ENCODE data around the gene HORMAD1.
A peak's percentile ranks its signal among the peaks of the same experiment; 100 is the strongest.
"Not testable (repeated sequence)": the region's sequence is repeated elsewhere in the genome, so short reads cannot be mapped to it uniquely, and the experiment has no call there.

The HORMAD1 gene

GRCh38 chr1:150696995-150697927, 23.4 kb downstream of the HORMAD1 start, which contains the start of gene GOLPH3L:
Gene GOLPH3L, minus strand, starts transcription at chr1:150697154. Its CDS starts 2,316 bp downstream, at chr1:150694838.
- DNase-seq: peak; percentile 94

DNA sequence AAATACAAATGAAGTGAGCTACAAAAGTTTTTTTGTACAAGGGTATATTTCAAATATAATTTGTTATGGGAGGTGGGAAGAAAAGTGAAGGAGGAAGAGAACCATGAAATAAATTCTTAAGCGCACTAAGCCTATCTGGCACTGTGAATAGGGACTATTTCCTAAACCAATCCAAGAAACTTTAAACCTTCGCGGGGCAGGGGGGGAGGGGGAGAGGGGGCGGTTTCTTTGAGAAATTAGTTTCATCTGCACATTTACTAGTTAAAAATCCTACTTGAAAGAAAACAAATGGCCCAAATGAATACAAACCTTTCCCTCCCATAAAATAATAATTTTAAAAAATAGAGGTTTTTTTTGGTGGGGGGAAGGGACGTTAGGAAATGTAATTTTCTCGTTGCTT, 24.1 kb downstream of the HORMAD1 start:
- no peak for DNase-seq

- no peak for DNase-seq
Observed at GRCh38 chr1:150696162-150696561, 24.5 kb downstream of the HORMAD1 start.

DNA sequence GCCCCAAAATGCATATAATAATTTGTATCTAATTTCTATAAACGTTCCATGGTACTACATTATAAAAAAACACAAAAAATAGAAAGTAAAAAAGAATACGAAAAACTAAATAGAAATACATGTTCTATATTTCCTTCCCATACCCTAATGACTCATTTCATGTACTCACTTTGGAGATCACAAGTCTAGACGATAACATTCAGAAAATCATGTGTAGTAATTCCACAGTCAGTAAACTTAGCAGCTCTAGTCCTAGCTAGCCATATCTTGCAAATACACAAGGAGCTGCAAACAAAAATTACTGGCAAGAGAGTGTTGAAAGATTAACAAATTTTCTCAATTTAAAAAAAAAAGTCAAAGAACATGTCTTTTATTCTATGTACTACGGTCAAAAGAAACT, 25.1 kb downstream of the HORMAD1 start:
- DNase-seq: no peak

DNA sequence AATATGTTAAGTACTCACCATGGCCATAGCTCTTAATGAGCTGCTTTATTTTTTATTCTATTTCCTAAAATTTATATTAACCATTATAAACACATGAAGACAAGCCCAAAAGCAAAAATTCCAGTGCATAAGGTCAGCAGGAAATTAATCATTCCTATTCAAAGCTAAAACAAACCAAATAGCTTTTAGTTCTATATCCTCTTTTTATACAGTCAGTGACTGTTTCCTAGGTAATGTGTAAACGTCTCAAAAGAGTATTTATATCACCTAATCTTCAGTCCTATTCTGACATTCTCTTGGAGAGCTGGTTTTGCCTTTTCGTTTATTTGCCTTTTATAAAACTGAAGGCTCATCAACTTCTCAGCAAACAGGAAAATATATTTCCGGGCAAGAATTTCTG, 28.0 kb downstream of the HORMAD1 start:
- no peak for DNase-seq

GRCh38 chr1:150688763-150689162, 31.9 kb downstream of the HORMAD1 start:
- DNase-seq: no peak

DNA sequence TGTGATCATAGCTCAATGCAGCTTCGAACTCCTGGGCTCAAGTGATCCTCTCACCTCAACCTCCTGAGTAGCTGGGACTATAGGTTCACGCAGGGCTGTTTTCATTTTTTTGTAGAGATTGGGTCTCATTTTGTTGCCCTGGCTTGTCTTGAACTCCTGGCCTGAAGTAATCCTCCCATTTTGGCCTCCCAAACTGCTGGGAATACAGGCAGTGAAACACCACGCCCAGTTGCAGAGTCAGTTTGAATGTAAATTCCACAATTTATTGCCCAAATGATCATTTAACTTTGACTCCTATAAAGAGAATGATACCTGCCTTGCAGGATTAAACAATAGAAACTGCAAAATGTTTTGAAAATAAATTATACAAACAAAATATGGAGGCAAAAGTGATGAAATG, 34.4 kb downstream of the HORMAD1 start:
- DNase-seq: no peak

DNA sequence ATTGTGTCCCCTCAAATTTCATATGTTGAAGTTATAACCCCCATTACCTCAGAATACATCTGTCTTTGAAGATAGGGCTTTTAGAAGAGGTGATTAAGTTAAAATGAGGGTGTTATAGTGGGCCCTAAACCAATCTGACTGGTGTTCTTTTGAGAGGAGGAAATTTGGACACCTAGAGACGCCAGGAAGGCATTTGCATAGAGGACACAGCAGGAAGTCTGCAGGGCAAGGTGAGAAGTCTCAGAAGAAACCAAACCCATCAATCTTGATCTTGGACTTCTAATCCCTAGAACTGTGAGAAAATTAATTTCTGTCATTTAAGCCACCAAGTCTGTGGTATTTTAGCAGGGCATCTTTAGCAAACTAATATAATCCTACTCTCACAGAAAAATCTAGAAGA, 36.8 kb downstream of the HORMAD1 start:
- no peak for DNase-seq

DNA sequence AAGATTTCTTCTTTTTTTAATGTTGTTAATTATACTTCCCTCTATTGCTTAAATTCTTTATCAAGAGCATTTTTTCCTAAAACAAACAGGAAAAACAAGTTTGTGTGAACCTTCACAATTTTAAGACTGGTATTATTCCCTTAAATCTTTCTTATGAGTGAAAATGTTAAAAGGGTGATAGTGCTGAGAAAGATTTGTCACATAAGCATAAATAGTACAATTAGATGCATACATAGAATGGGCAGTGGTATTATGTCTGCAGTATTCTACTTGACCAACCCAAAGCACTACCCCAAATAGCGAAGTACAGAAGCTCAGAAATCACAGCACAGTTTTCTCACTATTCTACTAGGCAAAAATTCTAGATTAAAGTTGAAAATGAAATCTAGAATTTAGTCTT, 41.7 kb downstream of the HORMAD1 start:
- no peak for DNase-seq

GRCh38 chr1:150674881-150675280, 45.8 kb downstream of the HORMAD1 start:
- DNase-seq: no peak

- DNase-seq: no peak
Observed at GRCh38 chr1:150663321-150663720, 57.4 kb downstream of the HORMAD1 start.

- DNase-seq: no peak
Observed at GRCh38 chr1:150662811-150663210, 57.9 kb downstream of the HORMAD1 start.

GRCh38 chr1:150661156-150661555, 59.5 kb downstream of the HORMAD1 start:
- no peak for DNase-seq

- no peak for DNase-seq
Observed at GRCh38 chr1:150660584-150660983, 60.1 kb downstream of the HORMAD1 start.

- not testable (repeated sequence) for DNase-seq
Observed at GRCh38 chr1:150657064-150657463, 63.6 kb downstream of the HORMAD1 start.

DNA sequence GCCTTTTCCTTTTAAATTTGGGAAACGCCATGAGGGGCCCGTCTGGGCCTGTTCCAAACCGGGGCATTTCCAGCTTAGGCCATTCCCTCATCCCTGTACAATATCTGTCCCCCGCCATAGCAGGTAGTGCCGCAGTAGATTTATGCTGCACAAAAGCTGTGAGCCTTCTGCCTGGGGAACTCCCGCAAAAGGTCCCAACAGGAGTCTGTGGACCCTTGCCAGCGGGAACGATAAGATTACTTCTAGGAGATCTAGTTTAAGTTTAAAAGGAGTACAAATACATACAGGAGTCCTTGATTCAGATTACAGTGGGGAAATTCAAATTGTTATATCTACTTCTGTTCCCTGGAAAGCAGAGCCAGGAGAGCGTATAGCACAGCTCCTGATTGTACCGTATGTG, 66.1 kb downstream of the HORMAD1 start:
- not testable (repeated sequence) for DNase-seq

DNA sequence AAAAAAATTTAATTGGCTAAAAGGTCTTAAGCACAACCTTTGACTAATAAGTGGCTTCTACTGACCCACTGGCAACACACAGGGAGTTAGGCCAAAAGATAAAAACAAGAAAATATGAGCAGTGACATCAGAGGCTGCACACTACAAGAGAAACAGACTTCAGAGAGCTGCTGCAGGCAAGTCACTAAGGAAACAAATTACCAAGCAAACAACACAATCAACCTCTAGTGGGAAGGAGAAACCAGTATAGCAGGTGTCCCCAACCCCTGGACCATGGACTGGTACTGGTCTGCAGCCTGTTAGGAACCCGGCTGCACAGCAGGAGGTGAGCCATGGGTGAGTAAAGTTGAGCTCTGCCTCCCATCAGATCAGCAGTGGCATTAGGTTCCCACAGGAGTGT, 70.5 kb downstream of the HORMAD1 start:
- no peak for DNase-seq

DNA sequence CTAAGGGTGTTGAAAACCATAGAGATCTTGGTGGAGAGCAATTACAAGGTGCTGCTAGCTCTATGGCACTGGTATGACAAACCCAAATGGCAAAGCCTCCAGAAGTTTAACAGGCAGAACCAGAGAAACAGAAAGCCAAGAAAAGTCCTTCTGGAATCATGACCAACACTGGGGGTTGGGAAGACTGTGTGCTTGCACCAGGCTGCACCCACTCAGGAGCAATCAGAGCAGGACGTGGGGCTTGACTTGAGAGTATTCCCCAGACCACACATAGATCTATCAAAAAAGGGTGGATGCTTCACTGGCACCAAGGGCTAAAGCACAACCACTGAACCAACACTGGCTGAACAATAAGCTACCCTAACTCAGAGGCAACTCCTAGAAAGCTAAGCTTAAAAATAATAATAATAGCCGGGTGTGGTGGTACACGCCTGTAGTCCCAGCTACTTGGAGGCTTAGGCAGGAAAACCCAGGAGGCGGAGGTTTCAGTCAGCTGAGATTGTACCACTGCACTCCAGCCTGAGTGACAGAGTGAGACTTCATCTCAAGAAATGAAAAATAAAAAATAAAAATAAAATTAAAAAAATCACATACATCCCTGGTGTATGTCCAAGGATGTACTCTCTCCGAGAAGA, 71.1 kb downstream of the HORMAD1 start:
- no peak for DNase-seq
